ENCODE measurements around the gene CDK7. TPM values are rescaled to one million over a fixed set of nuclear protein-coding genes. Genes with fewer than 3 reads are reported as not detected.

CDK7 gene
- total RNA-seq, 1 donor from 2014 or later = 29.6 TPM

GRCh38 chr5:69292306-69292705, 57.6 kb downstream of the CDK7 start:
- no peak for TF ChIP-seq CTCF (IDR thresholded peaks at IDR 0.05)
- ATAC-seq = no peak

GRCh38 chr5:69293882-69294281, 59.2 kb downstream of the CDK7 start:
- no peak for TF ChIP-seq CTCF (IDR thresholded peaks at IDR 0.05)
- no peak overlapping the region for H3K4me3 ChIP-seq
- H3K27me3 ChIP-seq (ENCODE audit: low read depth) = no peaks in the 10 kb centered on the region
- H3K27ac ChIP-seq = no peak overlapping the region
- H3K9me3 ChIP-seq = no peaks in the 10 kb centered on the region
- DNase-seq (no peak), ATAC-seq (no peak)
- intact Hi-C loops (cut with DNase I) = no loop called here
- peaks cover 46% of the 10 kb centered on the region for H3K36me3 ChIP-seq
- H3K4me1 ChIP-seq = no peaks in the 10 kb centered on the region

More at GRCh38 chr5:69292306-69292705, 57.6 kb downstream of the CDK7 start:
- no peaks in the 10 kb centered on the region for H3K27me3 ChIP-seq (ENCODE audit: low read depth)
- H3K27ac ChIP-seq = no peak overlapping the region
- no peak for DNase-seq
- intact Hi-C loops (cut with DNase I) = no loop called here
- peaks cover 42% of the 10 kb centered on the region for H3K36me3 ChIP-seq
- H3K9me3 ChIP-seq = no peaks in the 10 kb centered on the region
- H3K4me3 ChIP-seq = no peak overlapping the region
- no peaks in the 10 kb centered on the region for H3K4me1 ChIP-seq

GRCh38 chr5:69295088-69295754, 60.5 kb downstream of the CDK7 start:
- Histone ChIP-seq H3K4me1 (no peaks in the 10 kb centered on the region), H3K9me3 (no peaks in the 10 kb centered on the region), H3K27me3 (ENCODE audit: low read depth) (no peaks in the 10 kb centered on the region), H3K4me3 (no peak overlapping the region), H3K36me3 (peaks cover 52% of the 10 kb centered on the region), H3K27ac (no peak overlapping the region)
- intact Hi-C loops (cut with DNase I) = no loop called here
- no peak for TF ChIP-seq CTCF (IDR thresholded peaks at IDR 0.05)
- ATAC-seq (no peak), DNase-seq (no peak)

GRCh38 chr5:69299625-69300024, 64.9 kb downstream of the CDK7 start:
- H3K4me1 ChIP-seq = no peaks in the 10 kb centered on the region
- intact Hi-C loops (cut with DNase I) = no loop called here
- no peaks in the 10 kb centered on the region for H3K9me3 ChIP-seq
- no peak overlapping the region for H3K27ac ChIP-seq
- ATAC-seq (no peak), DNase-seq (no peak)
- peaks cover 22% of the 10 kb centered on the region for H3K36me3 ChIP-seq
- no peak for TF ChIP-seq CTCF (IDR thresholded peaks at IDR 0.05)
- H3K4me3 ChIP-seq = no peak overlapping the region
- no peaks in the 10 kb centered on the region for H3K27me3 ChIP-seq (ENCODE audit: low read depth)

- H3K4me3 ChIP-seq = no peak overlapping the region
- intact Hi-C loops (cut with DNase I) = no loop called here
- H3K27me3 ChIP-seq (ENCODE audit: low read depth) = no peaks in the 10 kb centered on the region
- H3K36me3 ChIP-seq = peaks cover 16% of the 10 kb centered on the region
- no peak for ATAC-seq
- H3K9me3 ChIP-seq = no peaks in the 10 kb centered on the region
- no peak overlapping the region for H3K27ac ChIP-seq
- no peak for TF ChIP-seq CTCF (IDR thresholded peaks at IDR 0.05)
- no peaks in the 10 kb centered on the region for H3K4me1 ChIP-seq
- DNase-seq = no peak
Measured at GRCh38 chr5:69300537-69301203, 66.0 kb downstream of the CDK7 start.

Measured in lower lobe of right lung (tissue), 2 donors.